HL-60/S4 (cell line): Measurements from ENCODE around the gene GKN2.
"Not testable (repeated sequence)": the region's sequence is repeated elsewhere in the genome, so short reads cannot be mapped to it uniquely, and the experiment has no call there.

Source experiments
- in situ Hi-C: fragments of 300-500 bp; cut with MboI; formaldehyde crosslinking; loops from 2 replicates; pipeline ENCODE4 v1.14.3; 2022; ENCODE audit warnings: low sequenced_read_pairs

The GKN2 gene

GRCh38 chr2:68900496-68901198 is 52.0 kb downstream of the GKN2 start:
- in situ Hi-C loops: no loop called here

DNA sequence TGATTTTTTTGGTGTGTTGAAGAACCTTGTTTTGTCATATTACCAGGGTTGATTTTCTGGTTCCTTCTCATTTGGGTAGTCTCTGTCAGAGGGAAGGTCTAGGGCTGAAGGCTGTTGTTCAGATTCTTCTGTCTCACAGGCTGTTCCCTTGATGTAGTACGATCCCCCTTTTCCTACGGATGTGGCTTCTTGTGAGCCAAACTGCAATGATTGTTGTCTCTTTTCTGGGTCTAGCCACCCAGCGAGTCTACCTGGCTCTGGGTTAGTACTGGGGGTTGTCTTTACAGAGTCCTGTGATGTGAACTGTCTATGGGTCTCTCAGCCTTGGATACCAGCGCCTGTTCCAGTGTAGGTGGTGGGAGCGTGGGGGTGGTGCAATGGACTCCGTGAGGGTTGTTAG is 56.7 kb downstream of the GKN2 start:
- in situ Hi-C loops: not testable (repeated sequence)
